Gastroesophageal sphincter (tissue), 3 donors: ENCODE measurements around the gene VIPR1.

Experiments
- POLR2A ChIP-seq, 2 donors: fragments of 450-650 bp; IDR thresholded peaks; one replicate each; pipeline ENCODE4 v1.6.1; 2017; ENCODE audit warnings: antibody characterized with exemption in 2 of 2, mild to moderate bottlenecking in 2 of 2, moderate library complexity in 1 of 2
- TF ChIP-seq, protein P1 (sequence below), 4 experiments: fragments of 200-600 bp in 2 of 4; fragments of 450-650 bp in 2 of 4; sonication (generic) in 1 of 4; IDR thresholded peaks; one replicate each; pipeline ENCODE4 v1.5.1; 2017 to 2019; ENCODE audit warnings: antibody characterized with exemption in 4 of 4, mild to moderate bottlenecking in 2 of 4, moderate library complexity in 2 of 4

DNA sequence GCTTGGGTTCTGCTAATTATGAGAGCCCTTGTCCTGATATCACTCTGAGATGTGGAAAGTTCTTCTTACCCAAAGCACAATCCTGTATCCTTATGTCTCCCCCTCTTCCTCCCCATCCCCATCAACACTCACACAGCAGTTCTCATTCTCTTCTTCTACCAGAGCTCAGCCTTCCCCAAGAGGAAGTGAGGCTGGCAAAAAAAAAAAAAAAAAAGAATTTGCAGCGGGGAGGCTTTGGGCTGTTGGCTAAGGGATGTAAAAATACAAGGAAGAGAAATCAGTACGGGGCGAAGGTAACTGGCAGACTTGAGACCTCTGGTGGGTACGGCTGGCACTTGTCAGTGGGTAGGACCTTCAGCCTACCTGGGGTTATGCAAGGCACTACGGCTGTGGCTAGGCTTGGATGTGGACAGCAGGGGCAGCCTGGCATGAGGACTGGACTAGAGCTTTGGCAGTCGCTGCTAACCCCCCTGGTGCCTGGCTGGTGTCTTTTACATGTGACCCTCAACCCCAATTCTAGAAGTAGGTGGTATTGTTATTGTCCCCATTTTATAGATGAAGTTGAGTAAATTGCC, 5.4 kb downstream of the VIPR1 start:
- TF ChIP-seq POLR2A (IDR thresholded peaks at IDR 0.05): no peak
- TF ChIP-seq, protein P1, sequence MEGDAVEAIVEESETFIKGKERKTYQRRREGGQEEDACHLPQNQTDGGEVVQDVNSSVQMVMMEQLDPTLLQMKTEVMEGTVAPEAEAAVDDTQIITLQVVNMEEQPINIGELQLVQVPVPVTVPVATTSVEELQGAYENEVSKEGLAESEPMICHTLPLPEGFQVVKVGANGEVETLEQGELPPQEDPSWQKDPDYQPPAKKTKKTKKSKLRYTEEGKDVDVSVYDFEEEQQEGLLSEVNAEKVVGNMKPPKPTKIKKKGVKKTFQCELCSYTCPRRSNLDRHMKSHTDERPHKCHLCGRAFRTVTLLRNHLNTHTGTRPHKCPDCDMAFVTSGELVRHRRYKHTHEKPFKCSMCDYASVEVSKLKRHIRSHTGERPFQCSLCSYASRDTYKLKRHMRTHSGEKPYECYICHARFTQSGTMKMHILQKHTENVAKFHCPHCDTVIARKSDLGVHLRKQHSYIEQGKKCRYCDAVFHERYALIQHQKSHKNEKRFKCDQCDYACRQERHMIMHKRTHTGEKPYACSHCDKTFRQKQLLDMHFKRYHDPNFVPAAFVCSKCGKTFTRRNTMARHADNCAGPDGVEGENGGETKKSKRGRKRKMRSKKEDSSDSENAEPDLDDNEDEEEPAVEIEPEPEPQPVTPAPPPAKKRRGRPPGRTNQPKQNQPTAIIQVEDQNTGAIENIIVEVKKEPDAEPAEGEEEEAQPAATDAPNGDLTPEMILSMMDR (IDR thresholded peaks at IDR 0.05): no peak
